Osteoblast (primary cell): ENCODE measurements around the gene PTPRN2. TPM values are rescaled to one million over a fixed set of nuclear protein-coding genes. Genes with fewer than 3 reads are reported as not detected.

Experiments
- DNase-seq: peaks from one replicate; pipeline ENCODE4 v3.0.0; 2011; ENCODE audit warnings: low spot score, mixed read lengths; ENCODE audit not compliant: insufficient read length; ENCODE audit errors: missing footprints
- H2AFZ ChIP-seq: 2 replicates; pipeline ENCODE4 v1.6.0; 2011; ENCODE audit warnings: mild to moderate bottlenecking, low read length
- H3K27ac ChIP-seq: 2 replicates; pipeline ENCODE4 v1.5.1; 2011; ENCODE audit warnings: mild to moderate bottlenecking, low read depth, low read length, moderate library complexity
- H3K27me3 ChIP-seq: 2 replicates; pipeline ENCODE4 v1.6.0; 2012; ENCODE audit warnings: mild to moderate bottlenecking, control low read depth, inconsistent platforms, low read length, moderate library complexity; ENCODE audit not compliant: insufficient read depth
- H3K36me3 ChIP-seq: 2 replicates; pipeline ENCODE4 v1.5.1; 2011; ENCODE audit warnings: mild to moderate bottlenecking, low read length, control low read depth, moderate library complexity; ENCODE audit not compliant: insufficient read depth
- H3K4me1 ChIP-seq: 2 replicates; pipeline ENCODE4 v1.5.1; 2011; ENCODE audit warnings: mild to moderate bottlenecking, low read length, control low read depth, moderate library complexity; ENCODE audit not compliant: insufficient read depth
- H3K4me2 ChIP-seq: 2 replicates; pipeline ENCODE4 v1.6.0; 2011; ENCODE audit warnings: mild to moderate bottlenecking, low read length; ENCODE audit not compliant: insufficient read depth
- H3K4me3 ChIP-seq: fragments of 200-600 bp; sonication (generic); 3 replicates; pipeline ENCODE4 v1.5.1; 2012; ENCODE audit warnings: mild to moderate bottlenecking, low read length, inconsistent platforms; ENCODE audit not compliant: insufficient read depth
- H3K79me2 ChIP-seq: 2 replicates; pipeline ENCODE4 v1.6.0; 2012; ENCODE audit warnings: mild to moderate bottlenecking, low read length, control low read depth, inconsistent platforms; ENCODE audit not compliant: insufficient read depth
- H3K9me3 ChIP-seq: 2 replicates; pipeline ENCODE4 v1.5.1; 2011; ENCODE audit warnings: low read depth, low read length, control low read depth
- H4K20me1 ChIP-seq: 2 replicates; pipeline ENCODE4 v1.6.0; 2012; ENCODE audit warnings: mild to moderate bottlenecking, low read length, control low read depth; ENCODE audit not compliant: insufficient read depth
- CTCF ChIP-seq: IDR thresholded peaks from 2 replicates; pipeline ENCODE4 v1.5.1; 2011; ENCODE audit warnings: mild to moderate bottlenecking, low read depth, low read length, moderate library complexity; ENCODE audit errors: extremely low read depth
- total RNA-seq: library from RNA; depleted of rRNA; stranded (reverse); fragments of >200 nt; gene quantifications from 2 replicates; pipeline ENCODE4 v1.2.3, GENCODE V29; 2012

PTPRN2 gene
- total RNA-seq, 1 donor, result 0.36 TPM

GRCh38 chr7:158401826-158402225 lies 185.8 kb downstream of the PTPRN2 start:
- Histone ChIP-seq H2AFZ (no peak overlapping the region), H3K36me3 (no peaks in the 10 kb centered on the region), H3K4me2 (no peak overlapping the region), H4K20me1 (no peaks in the 10 kb centered on the region), H3K27ac (no peak overlapping the region), H3K4me3 (no peak overlapping the region), H3K9me3 (no peaks in the 10 kb centered on the region), H3K4me1 (no peaks in the 10 kb centered on the region), H3K27me3 (no peaks in the 10 kb centered on the region), H3K79me2 (no peaks in the 10 kb centered on the region)
- no peak for TF ChIP-seq CTCF
- DNase-seq, result no peak

- no peak for DNase-seq
- Histone ChIP-seq H2AFZ (no peak overlapping the region), H3K27me3 (no peaks in the 10 kb centered on the region), H3K4me3 (no peak overlapping the region), H3K27ac (no peak overlapping the region), H4K20me1 (no peaks in the 10 kb centered on the region), H3K36me3 (no peaks in the 10 kb centered on the region), H3K4me1 (no peaks in the 10 kb centered on the region), H3K79me2 (no peaks in the 10 kb centered on the region), H3K9me3 (no peaks in the 10 kb centered on the region), H3K4me2 (no peak overlapping the region)
- TF ChIP-seq CTCF, result no peak
Observed at GRCh38 chr7:158401295-158401694, 186.3 kb downstream of the PTPRN2 start.

GRCh38 chr7:158400601-158401225 lies 186.9 kb downstream of the PTPRN2 start:
- DNase-seq, result no peak
- H3K4me1 ChIP-seq, result no peaks in the 10 kb centered on the region
- TF ChIP-seq CTCF, result no peak
- H3K4me3 ChIP-seq, result no peak overlapping the region
- H4K20me1 ChIP-seq, result no peaks in the 10 kb centered on the region
- H3K79me2 ChIP-seq, result no peaks in the 10 kb centered on the region
- no peak overlapping the region for H3K4me2 ChIP-seq
- no peak overlapping the region for H3K27ac ChIP-seq
- H2AFZ ChIP-seq, result no peak overlapping the region
- H3K27me3 ChIP-seq, result no peaks in the 10 kb centered on the region
- H3K36me3 ChIP-seq, result no peaks in the 10 kb centered on the region
- no peaks in the 10 kb centered on the region for H3K9me3 ChIP-seq

GRCh38 chr7:158399762-158400161 lies 187.9 kb downstream of the PTPRN2 start:
- Histone ChIP-seq H3K4me3 (no peak overlapping the region), H2AFZ (no peak overlapping the region), H3K4me1 (no peaks in the 10 kb centered on the region), H3K27me3 (no peaks in the 10 kb centered on the region), H3K36me3 (no peaks in the 10 kb centered on the region), H3K27ac (no peak overlapping the region), H3K9me3 (no peaks in the 10 kb centered on the region), H3K79me2 (no peaks in the 10 kb centered on the region), H3K4me2 (no peak overlapping the region), H4K20me1 (no peaks in the 10 kb centered on the region)
- no peak for TF ChIP-seq CTCF
- DNase-seq, result no peak
